HepG2 (cell line): Measurements from ENCODE around the gene SLC45A3. TPM values are rescaled to one million over a fixed set of nuclear protein-coding genes. Genes with fewer than 3 reads are reported as not detected.

Experiments used
- FOXP1 ChIP-seq, 2 experiments: fragments of 450-650 bp in 1 of 2; IDR thresholded peaks; 2 replicates each; pipeline ENCODE4 v1.6.1; 2017 to 2018; ENCODE audit warnings: antibody characterized with exemption in 1 of 2
- MZF1 ChIP-seq: sonication (generic); formaldehyde crosslinking; IDR thresholded peaks from 2 replicates; pipeline ENCODE4 v1.8.1; 2023; ENCODE audit warnings: mild to moderate bottlenecking, missing genetic modification reagents, borderline replicate concordance
- SOX13 ChIP-seq, 3 experiments: fragments of 450-650 bp in 1 of 3; sonication (generic) in 1 of 3; formaldehyde crosslinking in 1 of 3; IDR thresholded peaks in 2 of 3; conservative IDR thresholded peaks in 1 of 3; 2 replicates each; pipeline versions ENCODE4 v1.5.0 to v1.6.1; 2016 to 2020; ENCODE audit warnings: antibody characterized with exemption in 1 of 3, mild to moderate bottlenecking in 1 of 3, missing compliant biosample characterization in 1 of 3, missing genetic modification reagents in 1 of 3, moderate library complexity in 1 of 3
- SOX5 ChIP-seq: IDR thresholded peaks from 2 replicates; pipeline ENCODE4 v1.6.1; 2016; ENCODE audit warnings: borderline replicate concordance
- ZNF20 ChIP-seq: sonication (generic); formaldehyde crosslinking; IDR thresholded peaks from 2 replicates; pipeline ENCODE4 v1.4.0; 2020; ENCODE audit warnings: mild to moderate bottlenecking, moderate library complexity, missing genetic modification reagents
- ZNF253 ChIP-seq: sonication (generic); formaldehyde crosslinking; IDR thresholded peaks from 2 replicates; pipeline ENCODE4 v1.8.0; 2022; ENCODE audit warnings: mild to moderate bottlenecking, missing genetic modification reagents, borderline replicate concordance
- ZNF484 ChIP-seq: sonication (generic); formaldehyde crosslinking; IDR thresholded peaks from 2 replicates; pipeline ENCODE4 v1.5.1; 2020; ENCODE audit warnings: mild to moderate bottlenecking, low read depth, missing genetic modification reagents, borderline replicate concordance
- ZNF775 ChIP-seq: sonication (generic); formaldehyde crosslinking; IDR thresholded peaks from 2 replicates; pipeline ENCODE4 v1.4.0; 2020; ENCODE audit warnings: missing genetic modification reagents, mild to moderate bottlenecking, moderate library complexity, borderline replicate concordance
- polyA plus RNA-seq, 8 experiments: library from polyadenylated mRNA; depleted of rRNA in 3 of 8; stranded (reverse) in 7 of 8; unstranded in 1 of 8; fragments of >200 nt; fragmentation: Illumina TruSeq in 4 of 8; extraction: Trizol in 4 of 8; gene quantifications; 2 replicates each; pipeline versions ENCODE4 v1.2.1 to v1.2.3, GENCODE V29; 2011 to 2016; ENCODE audit warnings: low read depth in 4 of 8, missing spikeins in 1 of 8, mixed read lengths in 1 of 8; ENCODE audit not compliant: insufficient read depth in 1 of 8
- total RNA-seq, 5 experiments: library from RNA; depleted of rRNA; stranded (reverse); fragments of >200 nt; fragmentation: Illumina TruSeq; extraction: Trizol; gene quantifications; 2 replicates each; pipeline ENCODE4 v1.2.3, GENCODE V29; 2016; ENCODE audit warnings: low read depth in 1 of 5
- TF ChIP-seq, protein P1 (sequence below), 2 experiments: sonication (generic) in 1 of 2; formaldehyde crosslinking in 1 of 2; IDR thresholded peaks; 2 replicates each; pipeline versions ENCODE4 v1.6.1 to v1.9.0; 2014 to 2022; ENCODE audit warnings: antibody characterized with exemption in 1 of 2, borderline replicate concordance in 1 of 2, inconsistent platforms in 1 of 2, low read depth in 1 of 2, missing genetic modification reagents in 1 of 2
- TF ChIP-seq, protein P2 (sequence below): sonication (generic); formaldehyde crosslinking; IDR thresholded peaks from 2 replicates; pipeline ENCODE4 v1.4.0; 2020; ENCODE audit warnings: missing genetic modification reagents, borderline replicate concordance
- TF ChIP-seq, protein P3 (sequence below): sonication (generic); formaldehyde crosslinking; IDR thresholded peaks from 2 replicates; pipeline ENCODE4 v1.9.0; 2021; ENCODE audit warnings: missing genetic modification reagents, mild to moderate bottlenecking, borderline replicate concordance
- TF ChIP-seq, protein P4 (sequence below): sonication (generic); formaldehyde crosslinking; IDR thresholded peaks from 2 replicates; pipeline ENCODE4 v1.5.1; 2020; ENCODE audit warnings: missing genetic modification reagents, mild to moderate bottlenecking, borderline replicate concordance

The SLC45A3 gene
- total and polyA plus RNA-seq, 2 of the 13 experiments (the other 11 are each of a cell fraction or from before 2014, with no cell fraction given), result 3.4 to 4.1 TPM

DNA sequence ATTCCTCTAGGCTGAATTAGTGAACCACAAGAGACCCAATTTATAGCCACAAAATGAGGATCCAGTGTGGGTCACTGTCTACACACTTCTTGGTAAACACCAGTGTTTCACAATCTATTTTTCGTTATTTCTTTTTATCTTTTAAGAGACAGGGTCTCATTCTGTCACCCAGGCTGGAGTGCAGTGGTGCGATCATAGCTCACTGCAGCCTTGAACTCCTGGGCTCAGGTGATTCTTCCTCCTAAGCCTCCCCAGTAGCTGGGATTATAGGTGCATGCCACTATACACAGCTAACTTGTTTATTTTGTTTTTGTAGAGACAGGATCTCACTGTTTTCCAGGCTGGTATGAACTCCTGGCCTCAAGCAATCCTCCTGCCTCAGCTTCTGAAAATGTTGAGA, 29.3 kb upstream of the SLC45A3 start (continued):
- TF ChIP-seq, protein P1, sequence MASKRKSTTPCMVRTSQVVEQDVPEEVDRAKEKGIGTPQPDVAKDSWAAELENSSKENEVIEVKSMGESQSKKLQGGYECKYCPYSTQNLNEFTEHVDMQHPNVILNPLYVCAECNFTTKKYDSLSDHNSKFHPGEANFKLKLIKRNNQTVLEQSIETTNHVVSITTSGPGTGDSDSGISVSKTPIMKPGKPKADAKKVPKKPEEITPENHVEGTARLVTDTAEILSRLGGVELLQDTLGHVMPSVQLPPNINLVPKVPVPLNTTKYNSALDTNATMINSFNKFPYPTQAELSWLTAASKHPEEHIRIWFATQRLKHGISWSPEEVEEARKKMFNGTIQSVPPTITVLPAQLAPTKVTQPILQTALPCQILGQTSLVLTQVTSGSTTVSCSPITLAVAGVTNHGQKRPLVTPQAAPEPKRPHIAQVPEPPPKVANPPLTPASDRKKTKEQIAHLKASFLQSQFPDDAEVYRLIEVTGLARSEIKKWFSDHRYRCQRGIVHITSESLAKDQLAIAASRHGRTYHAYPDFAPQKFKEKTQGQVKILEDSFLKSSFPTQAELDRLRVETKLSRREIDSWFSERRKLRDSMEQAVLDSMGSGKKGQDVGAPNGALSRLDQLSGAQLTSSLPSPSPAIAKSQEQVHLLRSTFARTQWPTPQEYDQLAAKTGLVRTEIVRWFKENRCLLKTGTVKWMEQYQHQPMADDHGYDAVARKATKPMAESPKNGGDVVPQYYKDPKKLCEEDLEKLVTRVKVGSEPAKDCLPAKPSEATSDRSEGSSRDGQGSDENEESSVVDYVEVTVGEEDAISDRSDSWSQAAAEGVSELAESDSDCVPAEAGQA (IDR thresholded peaks at IDR 0.05; ENCODE audit: low read depth), result no peak
- TF ChIP-seq, protein P1 (CRISPR knock-in tag; IDR thresholded peaks at IDR 0.05; ENCODE audit: borderline replicate concordance), result no peak
- TF ChIP-seq FOXP1 (IDR thresholded peaks at IDR 0.05) (no peak), FOXP1 (CRISPR knock-in tag; IDR thresholded peaks at IDR 0.05) (peak; percentile 84; the same call in 1 of the 2 replicates), ZNF20 (CRISPR knock-in tag) (no peak), ZNF484 (no peak), ZNF253 (CRISPR knock-in tag) (no peak), ZNF775 (CRISPR knock-in tag) (no peak), SOX5 (CRISPR knock-in tag) (peak; percentile 70), MZF1 (CRISPR knock-in tag) (no peak), SOX13 (IDR thresholded peaks at IDR 0.05) (no peak), SOX13 (CRISPR knock-in tag; conservative IDR thresholded peaks at IDR 0.05 in 1 of 2, IDR thresholded peaks at IDR 0.05 in 1 of 2) (peak in 1 of 2 experiments; percentile 56; a peak in 1 of 4 replicates)
- TF ChIP-seq, protein P2, sequence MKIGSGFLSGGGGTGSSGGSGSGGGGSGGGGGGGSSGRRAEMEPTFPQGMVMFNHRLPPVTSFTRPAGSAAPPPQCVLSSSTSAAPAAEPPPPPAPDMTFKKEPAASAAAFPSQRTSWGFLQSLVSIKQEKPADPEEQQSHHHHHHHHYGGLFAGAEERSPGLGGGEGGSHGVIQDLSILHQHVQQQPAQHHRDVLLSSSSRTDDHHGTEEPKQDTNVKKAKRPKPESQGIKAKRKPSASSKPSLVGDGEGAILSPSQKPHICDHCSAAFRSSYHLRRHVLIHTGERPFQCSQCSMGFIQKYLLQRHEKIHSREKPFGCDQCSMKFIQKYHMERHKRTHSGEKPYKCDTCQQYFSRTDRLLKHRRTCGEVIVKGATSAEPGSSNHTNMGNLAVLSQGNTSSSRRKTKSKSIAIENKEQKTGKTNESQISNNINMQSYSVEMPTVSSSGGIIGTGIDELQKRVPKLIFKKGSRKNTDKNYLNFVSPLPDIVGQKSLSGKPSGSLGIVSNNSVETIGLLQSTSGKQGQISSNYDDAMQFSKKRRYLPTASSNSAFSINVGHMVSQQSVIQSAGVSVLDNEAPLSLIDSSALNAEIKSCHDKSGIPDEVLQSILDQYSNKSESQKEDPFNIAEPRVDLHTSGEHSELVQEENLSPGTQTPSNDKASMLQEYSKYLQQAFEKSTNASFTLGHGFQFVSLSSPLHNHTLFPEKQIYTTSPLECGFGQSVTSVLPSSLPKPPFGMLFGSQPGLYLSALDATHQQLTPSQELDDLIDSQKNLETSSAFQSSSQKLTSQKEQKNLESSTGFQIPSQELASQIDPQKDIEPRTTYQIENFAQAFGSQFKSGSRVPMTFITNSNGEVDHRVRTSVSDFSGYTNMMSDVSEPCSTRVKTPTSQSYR (CRISPR knock-in tag), result no peak
- TF ChIP-seq, protein P3, sequence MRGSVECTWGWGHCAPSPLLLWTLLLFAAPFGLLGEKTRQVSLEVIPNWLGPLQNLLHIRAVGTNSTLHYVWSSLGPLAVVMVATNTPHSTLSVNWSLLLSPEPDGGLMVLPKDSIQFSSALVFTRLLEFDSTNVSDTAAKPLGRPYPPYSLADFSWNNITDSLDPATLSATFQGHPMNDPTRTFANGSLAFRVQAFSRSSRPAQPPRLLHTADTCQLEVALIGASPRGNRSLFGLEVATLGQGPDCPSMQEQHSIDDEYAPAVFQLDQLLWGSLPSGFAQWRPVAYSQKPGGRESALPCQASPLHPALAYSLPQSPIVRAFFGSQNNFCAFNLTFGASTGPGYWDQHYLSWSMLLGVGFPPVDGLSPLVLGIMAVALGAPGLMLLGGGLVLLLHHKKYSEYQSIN (CRISPR knock-in tag), result no peak
- TF ChIP-seq, protein P4, sequence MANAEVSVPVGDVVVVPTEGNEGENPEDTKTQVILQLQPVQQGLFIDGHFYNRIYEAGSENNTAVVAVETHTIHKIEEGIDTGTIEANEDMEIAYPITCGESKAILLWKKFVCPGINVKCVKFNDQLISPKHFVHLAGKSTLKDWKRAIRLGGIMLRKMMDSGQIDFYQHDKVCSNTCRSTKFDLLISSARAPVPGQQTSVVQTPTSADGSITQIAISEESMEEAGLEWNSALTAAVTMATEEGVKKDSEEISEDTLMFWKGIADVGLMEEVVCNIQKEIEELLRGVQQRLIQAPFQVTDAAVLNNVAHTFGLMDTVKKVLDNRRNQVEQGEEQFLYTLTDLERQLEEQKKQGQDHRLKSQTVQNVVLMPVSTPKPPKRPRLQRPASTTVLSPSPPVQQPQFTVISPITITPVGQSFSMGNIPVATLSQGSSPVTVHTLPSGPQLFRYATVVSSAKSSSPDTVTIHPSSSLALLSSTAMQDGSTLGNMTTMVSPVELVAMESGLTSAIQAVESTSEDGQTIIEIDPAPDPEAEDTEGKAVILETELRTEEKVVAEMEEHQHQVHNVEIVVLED, result no peak
